GM18868 (cell line): ENCODE measurements around the gene TLN1.

ENCODE experiments used
- ATAC-seq: cut with Tn5 transposase; IDR thresholded peaks from one replicate; pipeline ENCODE4 v1.9.1; 2021; ENCODE audit warnings: mild to moderate bottlenecking, moderate library complexity; ENCODE audit not compliant: unreplicated experiment

The TLN1 gene

GRCh38 chr9:35732185-35732799, at the start of gene TLN1, which contains the start of gene CREB3:
Gene TLN1 (minus strand): TSS chr9:35732195. CDS start chr9:35725694, 6,501 bp downstream.
Gene CREB3 (plus strand): TSS chr9:35732666. CDS start chr9:35732773, 107 bp downstream.
- peak; percentile 75 for ATAC-seq

- ATAC-seq, result no peak
Observed at GRCh38 chr9:35781066-35781465, 49.1 kb upstream of the TLN1 start.

- no peak for ATAC-seq
Observed at GRCh38 chr9:35778496-35778895, 46.5 kb upstream of the TLN1 start.

- ATAC-seq, result no peak
Observed at GRCh38 chr9:35776018-35776417, 44.0 kb upstream of the TLN1 start.

- ATAC-seq, result no peak
Observed at GRCh38 chr9:35774907-35775635, 43.1 kb upstream of the TLN1 start.

GRCh38 chr9:35771943-35772342, 39.9 kb upstream of the TLN1 start:
- no peak for ATAC-seq

- ATAC-seq, result no peak
Observed at GRCh38 chr9:35771534-35771933, 39.5 kb upstream of the TLN1 start.

- ATAC-seq, result no peak
Observed at GRCh38 chr9:35771075-35771433, 39.1 kb upstream of the TLN1 start.

- ATAC-seq, result no peak
Observed at GRCh38 chr9:35769763-35770162, 37.8 kb upstream of the TLN1 start.

GRCh38 chr9:35767458-35767857, 35.5 kb upstream of the TLN1 start:
- no peak for ATAC-seq

GRCh38 chr9:35766997-35767396, 35.0 kb upstream of the TLN1 start:
- no peak for ATAC-seq

- ATAC-seq, result no peak
Observed at GRCh38 chr9:35763803-35764202, 31.8 kb upstream of the TLN1 start.

- no peak for ATAC-seq
Observed at GRCh38 chr9:35763181-35763580, 31.2 kb upstream of the TLN1 start.

- no peak for ATAC-seq
Observed at GRCh38 chr9:35760651-35761050, 28.7 kb upstream of the TLN1 start.

GRCh38 chr9:35759795-35760194, 27.8 kb upstream of the TLN1 start:
- no peak for ATAC-seq

- ATAC-seq, result no peak
Observed at GRCh38 chr9:35758475-35759050, 26.6 kb upstream of the TLN1 start.

GRCh38 chr9:35757892-35758275, 25.9 kb upstream of the TLN1 start:
- ATAC-seq, result no peak

- ATAC-seq, result peak; percentile 41
Observed at GRCh38 chr9:35757226-35757891, 25.4 kb upstream of the TLN1 start.

GRCh38 chr9:35756275-35757225, 24.6 kb upstream of the TLN1 start:
- peak; percentile 67 for ATAC-seq

- no peak for ATAC-seq
Observed at GRCh38 chr9:35755071-35755470, 23.1 kb upstream of the TLN1 start.

- ATAC-seq, result no peak
Observed at GRCh38 chr9:35754264-35754663, 22.3 kb upstream of the TLN1 start, which contains the start of gene MSMP. Gene MSMP (minus strand): TSS chr9:35754276. CDS start chr9:35754129, 147 bp downstream.
